Neutrophil (primary cell): ENCODE results near the gene OR5K1.

Experiments used
- H3K27ac ChIP-seq: fragments of 200-600 bp; sonication (generic); 2 replicates; pipeline ENCODE4 v1.5.1; 2016; ENCODE audit warnings: mild to moderate bottlenecking, moderate library complexity
- H3K27me3 ChIP-seq: fragments of 200-600 bp; sonication (generic); 2 replicates; pipeline ENCODE4 v1.6.0; 2016; ENCODE audit warnings: mild to moderate bottlenecking
- H3K36me3 ChIP-seq: fragments of 200-600 bp; sonication (generic); 2 replicates; pipeline ENCODE4 v1.5.1; 2017
- H3K4me1 ChIP-seq, 2 experiments: fragments of 200-600 bp in 1 of 2; sonication (generic) in 1 of 2; 1 replicate in 1 of 2; 2 replicates in 1 of 2; pipeline versions ENCODE4 v1.5.1 to v1.6.1; 2013 to 2016; ENCODE audit warnings: low read depth in 1 of 2, low read length in 1 of 2, mild to moderate bottlenecking in 1 of 2, moderate library complexity in 1 of 2; ENCODE audit not compliant: control insufficient read depth in 1 of 2, insufficient read depth in 1 of 2
- H3K4me3 ChIP-seq, 2 experiments: fragments of 200-600 bp in 1 of 2; sonication (generic) in 1 of 2; 1 replicate in 1 of 2; 2 replicates in 1 of 2; pipeline ENCODE4 v1.5.1; 2013 to 2016; ENCODE audit warnings: low read depth in 1 of 2, low read length in 1 of 2, mild to moderate bottlenecking in 1 of 2, moderate library complexity in 1 of 2
- H3K9me3 ChIP-seq: fragments of 200-600 bp; sonication (generic); 2 replicates; pipeline ENCODE4 v1.5.1; 2016
- TF ChIP-seq, protein P1 (sequence below): fragments of 200-600 bp; sonication (generic); IDR thresholded peaks from 2 replicates; pipeline ENCODE4 v1.5.1; 2016; ENCODE audit warnings: antibody characterized with exemption

The OR5K1 gene

DNA sequence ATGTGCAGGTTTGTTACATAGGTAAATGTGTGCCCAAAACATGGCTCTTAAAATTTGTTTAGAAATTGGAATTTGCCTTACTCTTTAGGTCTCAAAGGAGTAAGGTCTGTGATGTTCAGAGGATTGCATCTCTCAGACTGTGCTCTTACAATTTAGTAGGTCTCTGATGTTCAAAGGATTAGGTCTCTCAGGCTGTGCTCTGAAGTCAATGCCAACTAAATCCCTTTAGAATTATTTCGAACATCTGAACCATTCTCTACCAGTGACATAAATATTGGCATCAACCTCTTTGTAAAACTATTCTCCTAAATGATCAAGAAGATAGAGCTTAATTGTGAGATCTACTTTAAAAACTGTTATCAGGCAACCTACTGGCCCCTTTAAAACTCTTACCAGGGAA lies at the start of gene OR5K1:
TSS of gene OR5K1 (plus strand) at position 301 of the 400 bp plus-strand sequence. CDS start 6,376 bp downstream, outside the sequence.
- no peaks in the 10 kb centered on the region for H3K9me3 ChIP-seq
- no peak within 1 kb of the TSS for H3K27ac ChIP-seq
- H3K4me1 ChIP-seq, result no peaks in the 10 kb centered on the region
- H3K36me3 ChIP-seq, result no peaks in the 10 kb centered on the region
- TF ChIP-seq, protein P1, sequence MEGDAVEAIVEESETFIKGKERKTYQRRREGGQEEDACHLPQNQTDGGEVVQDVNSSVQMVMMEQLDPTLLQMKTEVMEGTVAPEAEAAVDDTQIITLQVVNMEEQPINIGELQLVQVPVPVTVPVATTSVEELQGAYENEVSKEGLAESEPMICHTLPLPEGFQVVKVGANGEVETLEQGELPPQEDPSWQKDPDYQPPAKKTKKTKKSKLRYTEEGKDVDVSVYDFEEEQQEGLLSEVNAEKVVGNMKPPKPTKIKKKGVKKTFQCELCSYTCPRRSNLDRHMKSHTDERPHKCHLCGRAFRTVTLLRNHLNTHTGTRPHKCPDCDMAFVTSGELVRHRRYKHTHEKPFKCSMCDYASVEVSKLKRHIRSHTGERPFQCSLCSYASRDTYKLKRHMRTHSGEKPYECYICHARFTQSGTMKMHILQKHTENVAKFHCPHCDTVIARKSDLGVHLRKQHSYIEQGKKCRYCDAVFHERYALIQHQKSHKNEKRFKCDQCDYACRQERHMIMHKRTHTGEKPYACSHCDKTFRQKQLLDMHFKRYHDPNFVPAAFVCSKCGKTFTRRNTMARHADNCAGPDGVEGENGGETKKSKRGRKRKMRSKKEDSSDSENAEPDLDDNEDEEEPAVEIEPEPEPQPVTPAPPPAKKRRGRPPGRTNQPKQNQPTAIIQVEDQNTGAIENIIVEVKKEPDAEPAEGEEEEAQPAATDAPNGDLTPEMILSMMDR, result no peak
- no peaks in the 10 kb centered on the region for H3K27me3 ChIP-seq
- no peak within 1 kb of the TSS for H3K4me3 ChIP-seq

DNA sequence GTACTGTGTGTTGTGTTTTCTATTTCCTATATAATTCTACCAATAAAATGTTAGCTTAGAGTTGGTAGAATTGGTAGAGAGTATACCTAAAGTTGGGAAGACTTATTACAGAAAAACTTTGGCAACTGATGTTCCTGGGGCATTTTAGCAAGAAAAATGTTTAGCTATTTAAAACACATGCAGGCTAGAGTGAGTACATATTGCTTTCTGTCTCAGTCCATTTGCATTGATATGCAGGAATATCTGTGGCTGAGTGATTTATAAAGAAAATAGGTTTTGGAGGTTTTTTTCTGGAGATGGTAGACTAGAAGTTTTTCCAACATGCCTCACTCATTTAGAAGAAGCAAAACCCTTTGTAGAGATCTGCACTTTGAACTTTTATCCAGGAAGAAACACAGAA lies 30.4 kb upstream of the OR5K1 start:
- TF ChIP-seq, protein P1, result no peak
- no peaks in the 10 kb centered on the region for H3K27me3 ChIP-seq
- no peaks in the 10 kb centered on the region for H3K36me3 ChIP-seq
- H3K4me1 ChIP-seq, result no peaks in the 10 kb centered on the region
- H3K4me3 ChIP-seq, result no peak overlapping the region
- H3K27ac ChIP-seq, result no peak overlapping the region
- no peaks in the 10 kb centered on the region for H3K9me3 ChIP-seq

DNA sequence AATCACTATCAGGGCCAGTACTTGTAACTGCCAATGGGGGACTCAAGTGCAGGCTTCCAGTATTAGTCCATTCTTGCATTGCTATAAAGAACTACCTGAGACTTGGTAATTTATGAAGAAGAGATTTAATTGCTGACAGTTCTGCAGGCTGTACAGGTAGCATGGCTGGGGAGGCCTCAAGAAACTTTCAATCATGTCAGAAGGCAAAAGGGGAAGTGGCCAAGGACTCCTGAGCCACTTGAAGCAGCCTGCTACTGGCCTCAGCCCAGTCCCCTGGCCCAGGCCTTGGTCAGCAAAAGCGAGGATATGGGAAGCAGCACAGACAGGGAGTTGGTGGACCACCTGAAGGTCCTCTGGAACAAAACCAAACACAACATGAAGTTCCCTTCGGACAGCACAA lies 29.2 kb upstream of the OR5K1 start:
- TF ChIP-seq, protein P1, result no peak
- H3K36me3 ChIP-seq, result no peaks in the 10 kb centered on the region
- no peaks in the 10 kb centered on the region for H3K9me3 ChIP-seq
- H3K4me1 ChIP-seq, result no peaks in the 10 kb centered on the region
- H3K27me3 ChIP-seq, result no peaks in the 10 kb centered on the region
- H3K4me3 ChIP-seq, result no peak overlapping the region
- H3K27ac ChIP-seq, result no peak overlapping the region

DNA sequence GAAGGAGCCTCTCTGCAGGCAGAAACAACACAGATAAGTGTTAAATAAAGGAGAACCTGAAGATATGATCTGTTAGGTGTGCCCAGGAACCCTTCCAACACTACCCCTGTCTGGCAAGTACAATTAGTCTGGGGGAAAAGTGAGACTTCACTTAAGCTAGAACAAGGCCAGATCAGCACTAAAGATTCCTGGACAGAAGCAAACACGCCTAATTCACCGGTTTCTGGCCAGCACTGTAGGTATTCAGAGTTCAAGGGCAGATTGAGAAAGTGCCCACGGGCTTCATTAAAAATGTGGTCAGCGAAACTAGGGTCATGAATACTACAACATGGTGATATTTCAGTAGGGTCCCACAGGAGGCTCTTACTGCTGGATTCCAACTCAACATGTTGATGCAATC lies 28.6 kb upstream of the OR5K1 start:
- H3K27me3 ChIP-seq, result no peaks in the 10 kb centered on the region
- no peak overlapping the region for H3K27ac ChIP-seq
- TF ChIP-seq, protein P1, result no peak
- H3K4me3 ChIP-seq, result no peak overlapping the region
- H3K9me3 ChIP-seq, result no peaks in the 10 kb centered on the region
- no peaks in the 10 kb centered on the region for H3K36me3 ChIP-seq
- no peaks in the 10 kb centered on the region for H3K4me1 ChIP-seq

DNA sequence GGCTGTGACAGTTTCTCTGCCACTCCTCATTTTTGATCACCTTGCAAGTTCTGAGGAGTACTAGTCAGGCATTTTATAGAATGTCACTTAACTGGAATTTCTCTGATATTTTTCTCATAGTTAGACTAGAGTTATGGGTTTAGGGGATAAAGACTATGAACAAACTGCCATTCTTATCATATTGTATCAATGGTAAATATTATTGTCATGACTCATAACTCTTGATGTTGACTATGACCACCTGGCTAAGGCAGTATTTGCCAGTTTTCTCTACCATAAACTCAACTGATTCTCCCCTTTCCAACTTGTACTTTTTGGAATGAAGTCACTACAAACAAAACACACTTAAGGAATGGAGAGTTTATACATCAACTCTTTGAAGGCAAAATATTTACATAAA lies 22.7 kb upstream of the OR5K1 start:
- Histone ChIP-seq H3K27ac (no peak overlapping the region), H3K4me1 (no peaks in the 10 kb centered on the region), H3K36me3 (no peaks in the 10 kb centered on the region), H3K4me3 (no peak overlapping the region), H3K9me3 (no peaks in the 10 kb centered on the region), H3K27me3 (no peaks in the 10 kb centered on the region)
- TF ChIP-seq, protein P1, result no peak

DNA sequence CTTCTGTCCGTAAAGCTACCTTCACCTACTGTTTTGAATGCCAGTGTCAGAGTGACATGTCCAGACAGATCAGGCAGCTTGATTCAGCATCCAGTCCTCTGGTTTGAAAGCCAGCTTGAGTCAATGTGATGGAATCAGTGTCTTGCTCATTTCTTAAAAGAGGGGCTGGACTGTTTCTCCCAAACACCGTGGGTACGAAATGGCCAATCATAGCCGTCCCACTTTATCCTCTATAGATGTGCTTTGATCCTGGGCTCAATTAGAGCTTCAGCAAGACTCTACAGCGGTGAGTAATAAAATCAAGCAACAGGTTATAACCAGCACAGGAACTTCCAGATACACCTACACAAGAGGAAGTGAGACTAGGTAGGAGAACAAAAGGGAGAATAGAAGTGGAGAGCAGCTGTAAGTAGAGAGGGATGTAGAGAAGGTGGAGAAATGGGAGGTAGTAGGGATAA lies 17.0 kb upstream of the OR5K1 start:
- no peaks in the 10 kb centered on the region for H3K27me3 ChIP-seq
- TF ChIP-seq, protein P1, result no peak
- H3K4me3 ChIP-seq, result no peak overlapping the region
- H3K27ac ChIP-seq, result no peak overlapping the region
- no peaks in the 10 kb centered on the region for H3K9me3 ChIP-seq
- H3K36me3 ChIP-seq, result no peaks in the 10 kb centered on the region
- no peaks in the 10 kb centered on the region for H3K4me1 ChIP-seq
